NK-92 treated with Interleukin-12 subunit alpha and Interleukin-12 subunit beta, amount 100 ng/mL, for 24 hours (cell line): Measurements from ENCODE around the gene PPP2R5C.

Source experiments
- DNase-seq: peaks from one replicate; lab custom pipeline; 2025; lab: John Stamatoyannopoulos, UW

Gene PPP2R5C

GRCh38 chr14:101917413-101918017 is 156.0 kb downstream of the PPP2R5C start:
- no peak for DNase-seq

GRCh38 chr14:101918065-101918989 is 156.8 kb downstream of the PPP2R5C start:
- no peak for DNase-seq

- DNase-seq = no peak
Observed at GRCh38 chr14:101920271-101920670, 158.8 kb downstream of the PPP2R5C start.

GRCh38 chr14:101922866-101923265 is 161.4 kb downstream of the PPP2R5C start:
- no peak for DNase-seq

GRCh38 chr14:101925152-101925551 is 163.6 kb downstream of the PPP2R5C start:
- DNase-seq = no peak

- no peak for DNase-seq
Observed at GRCh38 chr14:101926085-101926484, 164.6 kb downstream of the PPP2R5C start.

GRCh38 chr14:101926620-101927019 is 165.1 kb downstream of the PPP2R5C start:
- no peak for DNase-seq

GRCh38 chr14:101927859-101928258 is 166.3 kb downstream of the PPP2R5C start:
- DNase-seq = no peak

GRCh38 chr14:101928415-101928841 is 166.9 kb downstream of the PPP2R5C start:
- DNase-seq = no peak

GRCh38 chr14:101929096-101929495 is 167.6 kb downstream of the PPP2R5C start:
- DNase-seq = no peak

- no peak for DNase-seq
Observed at GRCh38 chr14:101929946-101930345, 168.4 kb downstream of the PPP2R5C start.

- no peak for DNase-seq
Observed at GRCh38 chr14:101932673-101933072, 171.2 kb downstream of the PPP2R5C start.

- no peak for DNase-seq
Observed at GRCh38 chr14:101933209-101933608, 171.7 kb downstream of the PPP2R5C start.

- no peak for DNase-seq
Observed at GRCh38 chr14:101934601-101935150, 173.2 kb downstream of the PPP2R5C start.

GRCh38 chr14:101937926-101938767 is 176.6 kb downstream of the PPP2R5C start:
- DNase-seq = no peak

GRCh38 chr14:101939646-101940170 is 178.2 kb downstream of the PPP2R5C start:
- DNase-seq = no peak

- DNase-seq = no peak
Observed at GRCh38 chr14:101944451-101944850, 182.9 kb downstream of the PPP2R5C start.

GRCh38 chr14:101945171-101945570 is 183.7 kb downstream of the PPP2R5C start:
- DNase-seq = no peak

- DNase-seq = peak; percentile 22
Observed at GRCh38 chr14:101947577-101947903, 186.0 kb downstream of the PPP2R5C start.

GRCh38 chr14:101947904-101948665 is 186.6 kb downstream of the PPP2R5C start:
- peak; percentile 100 for DNase-seq

GRCh38 chr14:101948666-101949216 is 187.2 kb downstream of the PPP2R5C start:
- no peak for DNase-seq
